ENCODE measurements around the gene TMEM151B.

DNA sequence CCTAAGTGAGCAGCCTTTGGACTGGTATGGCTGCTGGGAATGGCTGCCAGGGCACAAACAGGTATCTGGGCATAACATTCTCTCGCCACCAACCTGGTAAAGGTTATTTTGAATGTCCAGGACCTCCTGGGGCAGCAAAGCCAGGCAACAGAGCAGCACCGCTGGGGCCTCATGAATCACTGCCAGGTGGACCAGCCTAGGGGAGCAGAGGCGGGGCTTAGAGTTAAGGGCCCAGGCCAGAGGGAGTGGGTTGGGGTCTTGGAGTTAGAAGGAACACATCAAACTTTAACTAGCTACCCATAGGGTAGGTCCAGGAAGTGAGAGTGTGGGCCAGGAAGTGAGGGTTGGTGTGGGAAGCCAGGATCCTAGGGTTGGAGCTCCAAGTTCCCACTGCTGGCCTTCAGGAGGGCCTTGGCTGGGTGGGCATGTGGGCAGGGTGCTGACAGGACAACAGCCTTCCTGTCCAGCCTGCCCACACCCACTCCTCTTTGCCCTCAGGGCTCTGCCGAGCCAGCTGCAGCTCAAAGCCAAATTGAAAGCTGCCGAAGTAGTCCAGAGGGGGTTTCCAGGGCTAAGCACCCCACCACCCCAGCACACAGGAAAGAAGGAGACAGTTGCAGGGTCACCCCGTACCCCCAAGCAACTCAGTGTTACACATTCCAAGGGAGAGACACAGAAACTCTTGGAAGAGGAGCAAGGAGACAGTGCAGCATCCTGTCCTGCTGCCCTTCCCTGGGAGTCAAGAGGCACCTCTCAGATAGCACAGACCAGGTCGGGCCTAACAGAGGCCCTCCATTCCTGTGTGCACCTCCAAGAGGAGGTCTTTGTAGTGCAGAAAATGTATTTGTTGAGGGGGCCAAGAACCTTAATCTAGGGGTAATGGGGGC, 7.5 kb upstream of the TMEM151B start:
- no peak for TF ChIP-seq POLR2A (IDR thresholded peaks at IDR 0.05; ENCODE audit: low read length)
- TF ChIP-seq GATA1 (IDR thresholded peaks at IDR 0.05; ENCODE audit: low read depth, low read length): no peak

All from erythroblast (primary cell).